Fibroblast of villous mesenchyme (primary cell): ENCODE results near the gene SMIM8. TPM values are rescaled to one million over a fixed set of nuclear protein-coding genes. Genes with fewer than 3 reads are reported as not detected.
A peak's percentile ranks its signal among the peaks of the same experiment; 100 is the strongest.

Experiments used
- DNase-seq: peaks from one replicate; pipeline ENCODE4 v3.0.0-alpha.2; 2010; ENCODE audit warnings: low read depth
- H3K4me3 ChIP-seq: 2 replicates; pipeline ENCODE4 v1.5.1; 2011; ENCODE audit warnings: low read depth, mild to moderate bottlenecking, low read length
- total RNA-seq: library from RNA; depleted of rRNA; stranded (reverse); fragments of >200 nt; gene quantifications from 2 replicates; pipeline ENCODE4 v1.2.3, GENCODE V29; 2012
- TF ChIP-seq, protein P1 (sequence below): IDR thresholded peaks from 2 replicates; pipeline ENCODE4 v1.5.1; 2012; ENCODE audit warnings: low read depth, mild to moderate bottlenecking, low read length; ENCODE audit not compliant: insufficient read depth

The SMIM8 gene, protein sequence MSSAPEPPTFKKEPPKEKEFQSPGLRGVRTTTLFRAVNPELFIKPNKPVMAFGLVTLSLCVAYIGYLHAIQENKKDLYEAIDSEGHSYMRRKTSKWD
- total RNA-seq: 4.8 and 5.6 TPM in 2 replicates

DNA sequence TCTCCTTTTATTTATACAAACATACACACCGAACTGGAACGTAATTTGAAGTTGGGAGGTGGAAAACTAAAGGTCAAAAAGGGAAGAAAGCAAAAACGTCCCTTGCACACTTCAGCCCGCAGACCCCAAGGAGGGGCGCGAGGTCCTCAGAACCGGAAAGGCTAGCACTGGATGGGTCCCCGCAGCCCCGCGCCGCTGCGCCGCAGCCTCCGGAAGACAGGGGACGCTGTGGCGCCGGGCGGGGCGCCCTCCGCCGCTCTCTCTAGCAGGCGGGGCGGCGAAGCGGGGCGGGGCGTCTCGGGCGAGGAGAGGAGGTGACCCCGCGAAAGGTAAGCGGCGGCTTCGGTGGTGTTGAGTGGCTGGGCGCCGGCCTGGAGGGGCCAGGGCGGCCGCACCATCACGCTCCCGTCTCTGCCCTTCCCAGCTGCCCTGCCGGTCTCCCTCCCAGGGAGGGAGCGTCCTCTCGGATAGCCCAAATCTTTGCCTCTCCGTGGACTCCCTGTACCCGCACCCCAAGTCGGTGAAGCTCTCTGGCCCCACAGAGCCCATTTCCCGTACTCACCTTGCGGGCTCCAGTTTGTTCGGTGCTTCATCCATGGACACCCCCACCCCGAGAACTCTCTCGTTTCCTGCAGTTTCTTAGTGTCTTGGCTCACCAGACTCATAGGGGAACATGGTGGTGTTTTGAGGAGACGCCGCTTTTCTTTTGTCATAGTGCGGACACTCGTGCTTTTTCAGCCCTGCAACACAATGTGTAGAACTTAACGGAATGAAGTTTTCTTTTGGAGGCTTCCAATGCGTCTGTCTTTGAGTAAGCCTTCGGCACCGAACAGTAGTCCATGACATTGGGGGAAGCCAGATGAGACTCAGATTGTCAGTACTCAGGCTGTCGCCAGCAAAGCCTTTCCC is at the start of gene SMIM8:
Gene SMIM8 (plus strand): TSS at position 285 of the 909 bp plus-strand sequence. CDS start 14,444 bp downstream, outside the sequence.
- DNase-seq: peak; percentile 72
- TF ChIP-seq, protein P1, sequence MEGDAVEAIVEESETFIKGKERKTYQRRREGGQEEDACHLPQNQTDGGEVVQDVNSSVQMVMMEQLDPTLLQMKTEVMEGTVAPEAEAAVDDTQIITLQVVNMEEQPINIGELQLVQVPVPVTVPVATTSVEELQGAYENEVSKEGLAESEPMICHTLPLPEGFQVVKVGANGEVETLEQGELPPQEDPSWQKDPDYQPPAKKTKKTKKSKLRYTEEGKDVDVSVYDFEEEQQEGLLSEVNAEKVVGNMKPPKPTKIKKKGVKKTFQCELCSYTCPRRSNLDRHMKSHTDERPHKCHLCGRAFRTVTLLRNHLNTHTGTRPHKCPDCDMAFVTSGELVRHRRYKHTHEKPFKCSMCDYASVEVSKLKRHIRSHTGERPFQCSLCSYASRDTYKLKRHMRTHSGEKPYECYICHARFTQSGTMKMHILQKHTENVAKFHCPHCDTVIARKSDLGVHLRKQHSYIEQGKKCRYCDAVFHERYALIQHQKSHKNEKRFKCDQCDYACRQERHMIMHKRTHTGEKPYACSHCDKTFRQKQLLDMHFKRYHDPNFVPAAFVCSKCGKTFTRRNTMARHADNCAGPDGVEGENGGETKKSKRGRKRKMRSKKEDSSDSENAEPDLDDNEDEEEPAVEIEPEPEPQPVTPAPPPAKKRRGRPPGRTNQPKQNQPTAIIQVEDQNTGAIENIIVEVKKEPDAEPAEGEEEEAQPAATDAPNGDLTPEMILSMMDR: peak; percentile 98
- peak within 1 kb of the TSS; percentile 99 for H3K4me3 ChIP-seq

DNA sequence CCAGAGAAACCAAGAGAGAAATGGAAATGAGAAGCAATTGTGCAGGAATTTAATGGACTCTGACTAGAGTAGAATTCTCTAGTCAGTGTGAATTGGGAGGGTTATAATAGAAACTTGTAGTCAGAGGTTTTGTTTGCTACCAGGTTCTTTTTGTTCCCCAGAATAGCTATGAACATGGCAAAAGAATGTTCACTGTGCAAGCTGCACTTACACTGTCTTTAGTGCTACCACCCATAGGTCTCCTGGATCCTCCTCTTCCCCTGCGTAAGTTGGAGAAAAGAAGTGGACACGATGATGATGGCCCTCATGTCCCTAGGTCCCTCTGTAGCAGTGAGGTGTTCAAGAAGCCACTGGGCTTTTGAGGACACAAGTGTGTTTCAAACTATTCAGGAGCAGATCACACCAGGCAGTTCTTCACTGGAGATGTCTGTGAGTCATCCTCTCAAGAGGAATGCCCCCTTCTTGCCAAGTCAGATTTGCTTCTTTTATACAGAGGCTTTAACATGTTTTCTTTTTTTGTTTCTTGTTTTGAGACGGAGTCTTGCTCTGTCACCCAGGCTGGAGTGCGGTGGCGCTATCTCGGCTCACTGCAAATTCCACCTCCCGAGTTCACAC is 47.6 kb upstream of the SMIM8 start:
- TF ChIP-seq, protein P1: no peak
- no peak overlapping the region for H3K4me3 ChIP-seq
- peak; percentile 52 for DNase-seq

DNA sequence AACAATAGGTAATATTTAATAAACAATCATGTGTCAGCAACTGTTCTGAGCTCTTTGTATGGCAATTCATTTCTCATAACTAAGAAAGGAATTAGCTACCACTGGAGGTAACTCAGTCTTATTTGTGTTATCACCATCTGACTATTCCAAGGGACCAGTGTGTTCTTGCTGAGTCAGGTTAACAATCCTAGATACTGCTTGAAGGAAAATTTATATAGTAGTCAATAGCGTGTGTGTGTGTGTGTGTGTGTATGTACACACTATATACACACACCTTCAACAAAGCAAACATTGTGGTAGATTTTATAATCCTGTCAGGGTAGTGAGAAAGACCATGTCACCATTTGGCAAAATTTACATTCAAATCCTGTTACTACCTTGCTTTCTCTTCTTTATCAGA is 45.8 kb upstream of the SMIM8 start:
- DNase-seq: no peak
- TF ChIP-seq, protein P1: no peak
- no peak overlapping the region for H3K4me3 ChIP-seq

DNA sequence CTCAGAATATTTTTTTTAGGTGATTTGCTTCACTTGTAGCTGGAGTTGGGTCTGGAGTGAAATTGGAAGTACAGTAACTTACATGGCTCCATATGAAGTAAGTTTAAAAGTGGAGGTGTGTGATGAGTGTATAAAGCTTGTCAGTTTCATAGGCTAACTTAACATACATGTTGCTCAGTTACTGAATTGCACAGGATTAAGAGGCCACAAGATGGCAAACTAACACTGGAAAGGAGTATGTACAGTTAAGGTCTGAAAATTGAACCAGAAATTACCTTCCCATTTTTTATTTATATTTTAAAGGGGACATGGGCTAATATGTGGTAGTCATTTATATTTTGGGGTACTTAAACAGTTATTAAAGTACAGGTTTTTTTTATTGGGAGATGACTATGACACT is 45.3 kb upstream of the SMIM8 start:
- no peak overlapping the region for H3K4me3 ChIP-seq
- TF ChIP-seq, protein P1: peak; percentile 19
- peak; percentile 12 for DNase-seq

DNA sequence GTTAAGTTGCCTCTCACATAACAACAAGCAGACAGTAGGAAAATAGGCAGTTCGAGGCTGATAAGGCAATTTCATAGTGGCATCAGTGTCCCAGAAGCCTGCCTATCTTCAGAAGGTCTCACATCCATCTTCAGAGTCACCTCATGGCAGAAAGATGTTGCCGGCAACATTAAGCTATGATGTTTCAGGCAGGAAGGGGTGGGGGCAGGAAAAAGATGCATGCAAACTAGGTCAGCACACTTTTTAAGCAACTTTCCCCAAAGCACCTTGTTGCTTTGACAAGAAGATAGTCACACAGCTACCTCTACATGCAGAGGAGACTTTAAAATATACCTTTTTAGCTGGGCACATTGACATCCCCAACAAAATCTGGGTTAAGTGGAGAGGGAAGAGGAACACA is 43.2 kb upstream of the SMIM8 start:
- DNase-seq: no peak
- H3K4me3 ChIP-seq: no peak overlapping the region
- TF ChIP-seq, protein P1: no peak

DNA sequence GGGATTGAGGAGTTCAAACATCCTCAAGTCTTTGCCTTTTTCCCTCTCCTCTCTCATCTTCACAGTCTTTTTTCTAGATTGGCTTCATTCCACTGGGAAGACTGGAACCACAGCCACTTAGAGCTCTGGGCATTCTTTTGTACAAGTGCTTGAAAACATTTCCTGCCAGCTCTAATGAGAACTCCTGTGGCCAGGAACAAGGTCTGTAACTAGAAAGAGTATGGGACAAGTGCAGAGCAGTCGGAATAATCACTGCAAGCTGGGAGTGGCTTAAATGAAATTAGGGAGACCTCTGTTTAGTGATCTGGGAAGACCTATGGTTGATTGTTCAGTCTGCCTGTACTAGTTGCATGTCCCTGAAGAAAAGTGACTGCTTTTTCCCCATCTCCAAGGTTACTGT is 41.0 kb upstream of the SMIM8 start:
- DNase-seq: no peak
- H3K4me3 ChIP-seq: no peak overlapping the region
- TF ChIP-seq, protein P1: no peak
